NT2/D1 (cell line): ENCODE data around the gene ITPRIP.

Experiments used
- SUZ12 ChIP-seq: IDR thresholded peaks from 2 replicates; pipeline ENCODE4 v1.6.1; 2011; ENCODE audit not compliant: insufficient read length, insufficient read depth; ENCODE audit errors: extremely low read depth
- YY1 ChIP-seq: IDR thresholded peaks from 2 replicates; pipeline ENCODE4 v1.6.1; 2011; ENCODE audit not compliant: insufficient read length, insufficient read depth
- ZNF274 ChIP-seq: IDR thresholded peaks from 2 replicates; pipeline ENCODE4 v1.6.1; 2011; ENCODE audit warnings: mild to moderate bottlenecking, low read depth, low read length

DNA sequence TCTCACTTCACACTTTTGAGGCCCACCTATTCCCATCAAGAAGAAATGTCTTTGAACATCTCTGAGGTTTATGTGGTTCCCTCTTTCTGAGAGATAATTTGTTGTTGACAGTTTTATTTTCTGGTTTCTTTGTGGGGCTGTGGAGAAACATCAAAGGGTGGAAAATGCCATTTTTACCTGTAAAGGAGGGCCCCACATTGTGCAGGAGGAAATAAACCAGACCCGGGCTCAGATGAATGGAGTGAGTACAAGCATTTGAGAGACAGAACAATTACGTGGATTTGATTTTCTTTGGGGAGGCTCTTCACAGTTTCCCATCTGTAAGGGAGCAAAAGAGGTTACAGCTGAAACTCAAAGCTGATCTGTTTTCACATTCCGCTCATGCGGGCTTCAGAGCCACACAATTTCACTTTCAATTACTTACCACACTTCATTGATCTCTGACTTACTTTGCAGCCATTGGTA is 29.8 kb downstream of the ITPRIP start:
- TF ChIP-seq YY1 (no peak), ZNF274 (no peak), SUZ12 (no peak)
